Measurements from ENCODE around the gene NCOR1. TPM values are rescaled to one million over a fixed set of nuclear protein-coding genes. Genes with fewer than 3 reads are reported as not detected.

Gene NCOR1
- total and polyA plus RNA-seq, 9 of the 15 experiments (the other 6 are each of a cell fraction or from before 2014, with no cell fraction given) = 20.2 to 66.5 (median 50.9) TPM

DNA sequence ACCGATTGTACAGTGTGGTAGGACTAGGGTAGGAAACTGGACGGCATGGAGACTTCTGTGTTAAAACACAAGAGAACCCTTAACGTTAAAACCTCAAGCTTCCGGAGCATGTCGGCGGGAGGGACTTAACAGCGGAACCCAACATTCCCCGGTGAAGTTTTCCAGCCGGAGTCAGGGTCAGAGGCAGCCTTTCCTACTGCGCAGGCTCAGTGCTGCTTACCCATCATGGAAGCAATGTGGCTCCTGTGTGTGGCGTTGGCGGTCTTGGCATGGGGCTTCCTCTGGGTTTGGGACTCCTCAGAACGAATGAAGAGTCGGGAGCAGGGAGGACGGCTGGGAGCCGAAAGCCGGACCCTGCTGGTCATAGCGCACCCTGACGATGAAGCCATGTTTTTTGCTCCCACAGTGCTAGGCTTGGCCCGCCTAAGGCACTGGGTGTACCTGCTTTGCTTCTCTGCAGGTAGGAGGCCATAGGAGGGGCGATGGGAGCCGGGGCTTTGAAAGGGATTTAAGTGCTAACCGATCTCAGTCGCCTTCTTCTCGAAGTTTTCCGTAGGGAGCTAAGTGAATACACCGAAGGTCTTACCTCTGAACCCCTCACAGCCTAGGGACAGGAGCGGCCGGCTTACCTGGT is 1.8 kb upstream of the NCOR1 start, which contains the start of gene PIGL (continued):
- TF ChIP-seq CHD7 (IDR thresholded peaks at IDR 0.05; ENCODE audit: low read depth, low read length) (peak; percentile 77), ARID3B (CRISPR knock-in tag; IDR thresholded peaks at IDR 0.05; ENCODE audit: borderline replicate concordance) (no peak), ZNF589 (CRISPR knock-in tag; IDR thresholded peaks at IDR 0.05; ENCODE audit: low read depth) (no peak), RERE (CRISPR knock-in tag; IDR thresholded peaks at IDR 0.05; ENCODE audit: borderline replicate concordance) (no peak), ZFX (CRISPR knock-in tag; IDR thresholded peaks at IDR 0.05) (peak; percentile 49), NBN (IDR thresholded peaks at IDR 0.05; ENCODE audit: low read depth) (peak; percentile 32; the same call in 1 of the 2 replicates), BRD9 (IDR thresholded peaks at IDR 0.05; ENCODE audit: low read depth, partially characterized antibody) (peak; percentile 67)
